Progenitor cell of endocrine pancreas (in vitro differentiated cells): ENCODE measurements around the gene NRIP1. TPM values are rescaled to one million over a fixed set of nuclear protein-coding genes. Genes with fewer than 3 reads are reported as not detected.

Experiments used
- DNase-seq: peaks from one replicate; pipeline ENCODE4 v3.0.0; 2021; ENCODE audit warnings: low spot score; ENCODE audit not compliant: unreplicated experiment
- H3K27ac Mint-ChIP-seq: 2 replicates; pipeline ENCODE4 v1.8.0; 2021; ENCODE audit warnings: mild to moderate bottlenecking, moderate library complexity, mixed read lengths
- H3K27me3 Mint-ChIP-seq: 2 replicates; pipeline ENCODE4 v1.8.0; 2021; ENCODE audit warnings: mixed read lengths
- H3K36me3 Mint-ChIP-seq: 2 replicates; pipeline ENCODE4 v1.8.0; 2022; ENCODE audit warnings: mixed read lengths; ENCODE audit not compliant: insufficient read depth
- H3K4me1 Mint-ChIP-seq: 2 replicates; pipeline ENCODE4 v1.8.0; 2021; ENCODE audit warnings: low read depth, mixed read lengths
- H3K4me3 Mint-ChIP-seq: 2 replicates; pipeline ENCODE4 v1.8.0; 2021; ENCODE audit warnings: low read depth, mild to moderate bottlenecking, moderate library complexity, mixed read lengths
- H3K9me3 Mint-ChIP-seq: 2 replicates; pipeline ENCODE4 v1.8.0; 2021; ENCODE audit warnings: low read depth, mixed read lengths
- total RNA-seq: library from RNA; stranded (reverse); gene quantifications from 2 replicates; pipeline ENCODE4 v1.2.1, GENCODE V29; 2021
- TF ChIP-seq, protein P1 (sequence below): fragments of 200-600 bp; sonication (generic); IDR thresholded peaks from one replicate; pipeline ENCODE4 v1.5.0; 2021; ENCODE audit warnings: antibody characterized with exemption, mild to moderate bottlenecking; ENCODE audit not compliant: unreplicated experiment

Gene NRIP1
- total RNA-seq, 1 donor from 2014 or later: 69.4 TPM

DNA sequence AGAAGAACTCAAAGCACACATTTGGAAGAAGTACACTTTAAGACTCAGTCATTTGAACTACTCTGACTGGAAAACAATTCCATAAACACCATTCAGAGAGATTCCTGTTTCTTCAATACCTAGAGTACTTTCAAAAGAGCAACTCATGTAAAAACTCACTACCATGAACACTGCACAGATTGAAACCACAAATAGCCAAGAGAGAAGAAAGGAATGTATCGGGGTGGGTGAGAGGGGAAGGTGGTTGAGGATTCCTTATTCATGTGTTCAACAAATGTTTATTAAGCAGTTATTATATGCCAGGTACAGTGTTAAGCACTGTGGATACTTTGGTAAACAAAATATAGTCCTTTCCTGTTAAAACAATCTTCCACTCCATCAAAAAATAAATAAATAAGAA, 64.7 kb downstream of the NRIP1 start:
- H3K27me3 Mint-ChIP-seq: no peaks in the 10 kb centered on the region
- peaks cover 46% of the 10 kb centered on the region for H3K4me1 Mint-ChIP-seq
- peaks cover 4% of the 10 kb centered on the region for H3K9me3 Mint-ChIP-seq
- no peak for DNase-seq
- H3K27ac Mint-ChIP-seq: peak overlapping the region; percentile 58
- TF ChIP-seq, protein P1, sequence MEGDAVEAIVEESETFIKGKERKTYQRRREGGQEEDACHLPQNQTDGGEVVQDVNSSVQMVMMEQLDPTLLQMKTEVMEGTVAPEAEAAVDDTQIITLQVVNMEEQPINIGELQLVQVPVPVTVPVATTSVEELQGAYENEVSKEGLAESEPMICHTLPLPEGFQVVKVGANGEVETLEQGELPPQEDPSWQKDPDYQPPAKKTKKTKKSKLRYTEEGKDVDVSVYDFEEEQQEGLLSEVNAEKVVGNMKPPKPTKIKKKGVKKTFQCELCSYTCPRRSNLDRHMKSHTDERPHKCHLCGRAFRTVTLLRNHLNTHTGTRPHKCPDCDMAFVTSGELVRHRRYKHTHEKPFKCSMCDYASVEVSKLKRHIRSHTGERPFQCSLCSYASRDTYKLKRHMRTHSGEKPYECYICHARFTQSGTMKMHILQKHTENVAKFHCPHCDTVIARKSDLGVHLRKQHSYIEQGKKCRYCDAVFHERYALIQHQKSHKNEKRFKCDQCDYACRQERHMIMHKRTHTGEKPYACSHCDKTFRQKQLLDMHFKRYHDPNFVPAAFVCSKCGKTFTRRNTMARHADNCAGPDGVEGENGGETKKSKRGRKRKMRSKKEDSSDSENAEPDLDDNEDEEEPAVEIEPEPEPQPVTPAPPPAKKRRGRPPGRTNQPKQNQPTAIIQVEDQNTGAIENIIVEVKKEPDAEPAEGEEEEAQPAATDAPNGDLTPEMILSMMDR: no peak
- H3K36me3 Mint-ChIP-seq: peaks cover 8% of the 10 kb centered on the region
- H3K4me3 Mint-ChIP-seq: peak overlapping the region; percentile 9

DNA sequence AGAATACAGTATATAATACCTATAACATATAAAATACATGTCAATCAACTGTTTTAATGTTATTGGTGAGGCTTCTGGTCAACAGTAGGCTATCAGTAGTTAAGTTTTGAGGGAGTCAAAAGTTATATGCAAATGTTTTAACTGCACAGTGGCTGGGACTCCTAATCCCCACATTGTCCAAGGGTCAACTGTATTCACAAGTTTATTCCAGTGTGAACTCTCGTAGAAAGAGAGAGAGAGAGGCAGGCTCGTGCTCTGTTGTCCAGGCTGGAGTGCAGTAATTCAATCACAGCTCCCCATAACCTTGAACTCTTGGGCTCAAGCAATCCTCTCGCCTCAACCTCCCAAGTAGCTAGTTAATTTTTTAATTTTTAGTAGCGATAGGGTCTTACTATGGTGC, 66.0 kb downstream of the NRIP1 start:
- no peak overlapping the region for H3K4me3 Mint-ChIP-seq
- no peak for DNase-seq
- TF ChIP-seq, protein P1: no peak
- H3K36me3 Mint-ChIP-seq: peaks cover 10% of the 10 kb centered on the region
- H3K9me3 Mint-ChIP-seq: peaks cover 4% of the 10 kb centered on the region
- H3K27me3 Mint-ChIP-seq: no peaks in the 10 kb centered on the region
- no peak overlapping the region for H3K27ac Mint-ChIP-seq
- peaks cover 37% of the 10 kb centered on the region for H3K4me1 Mint-ChIP-seq

DNA sequence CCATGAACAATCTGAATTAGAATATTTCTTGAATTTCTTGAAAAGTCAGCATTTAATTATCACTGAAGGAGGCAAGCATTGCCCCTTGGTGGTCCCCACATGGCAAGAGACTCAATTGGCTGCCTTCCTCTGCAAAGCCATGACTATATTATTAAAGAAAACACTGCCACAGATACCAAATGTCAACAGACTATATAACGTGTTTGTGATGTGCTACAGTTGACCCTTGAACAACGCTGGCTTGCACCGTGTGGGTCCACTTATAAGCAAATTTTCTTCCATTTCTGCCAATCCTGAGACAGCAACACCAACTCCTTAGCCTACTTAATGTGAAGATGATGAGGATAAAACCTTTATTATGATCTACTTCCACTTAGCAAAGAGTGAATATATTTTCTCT, 66.5 kb downstream of the NRIP1 start:
- no peak for DNase-seq
- TF ChIP-seq, protein P1: no peak
- no peak overlapping the region for H3K27ac Mint-ChIP-seq
- no peak overlapping the region for H3K4me3 Mint-ChIP-seq
- no peaks in the 10 kb centered on the region for H3K27me3 Mint-ChIP-seq
- H3K36me3 Mint-ChIP-seq: peaks cover 10% of the 10 kb centered on the region
- H3K9me3 Mint-ChIP-seq: peaks cover 4% of the 10 kb centered on the region
- H3K4me1 Mint-ChIP-seq: peaks cover 32% of the 10 kb centered on the region

DNA sequence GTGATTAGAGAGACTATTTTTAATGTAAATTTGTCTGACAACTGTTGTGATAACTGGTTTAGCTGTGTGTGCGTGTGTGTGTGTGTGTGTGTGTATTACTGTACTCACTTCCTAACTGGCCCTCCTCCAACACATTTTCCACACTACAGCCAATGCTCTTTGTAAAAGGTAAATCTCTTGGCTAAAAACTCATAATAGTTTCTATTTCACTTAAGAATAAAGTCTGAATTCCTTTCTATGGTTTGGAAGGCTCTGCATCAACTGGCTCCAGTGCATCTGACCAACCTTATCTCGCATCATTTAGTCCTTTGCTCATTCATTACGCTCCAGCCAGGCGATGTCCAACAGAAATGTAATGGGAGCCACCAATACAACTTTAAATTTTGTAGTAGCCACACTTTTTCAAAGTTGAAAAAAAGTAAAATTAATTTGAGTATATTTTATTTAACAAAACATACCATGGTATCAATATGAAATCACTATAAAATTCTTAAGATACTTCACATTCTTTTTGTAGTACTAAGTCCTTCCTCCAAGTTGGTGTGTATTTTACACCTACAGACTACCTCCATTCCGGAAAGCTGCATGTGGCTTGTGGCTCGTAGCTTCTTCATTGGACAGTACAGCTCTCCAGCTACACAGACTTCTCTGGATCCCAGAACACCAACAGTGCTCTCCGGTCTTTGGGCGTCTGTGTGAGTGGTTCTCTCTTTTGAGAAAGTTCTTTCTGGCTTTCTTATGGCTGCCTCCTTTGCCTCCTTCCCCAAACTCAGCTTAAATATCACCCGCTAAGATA, 68.9 kb downstream of the NRIP1 start:
- peaks cover 27% of the 10 kb centered on the region for H3K36me3 Mint-ChIP-seq
- TF ChIP-seq, protein P1: no peak
- no peak overlapping the region for H3K4me3 Mint-ChIP-seq
- H3K4me1 Mint-ChIP-seq: peaks cover 20% of the 10 kb centered on the region
- H3K9me3 Mint-ChIP-seq: peaks cover 4% of the 10 kb centered on the region
- H3K27me3 Mint-ChIP-seq: no peaks in the 10 kb centered on the region
- no peak for DNase-seq
- H3K27ac Mint-ChIP-seq: peak overlapping the region; percentile 53

DNA sequence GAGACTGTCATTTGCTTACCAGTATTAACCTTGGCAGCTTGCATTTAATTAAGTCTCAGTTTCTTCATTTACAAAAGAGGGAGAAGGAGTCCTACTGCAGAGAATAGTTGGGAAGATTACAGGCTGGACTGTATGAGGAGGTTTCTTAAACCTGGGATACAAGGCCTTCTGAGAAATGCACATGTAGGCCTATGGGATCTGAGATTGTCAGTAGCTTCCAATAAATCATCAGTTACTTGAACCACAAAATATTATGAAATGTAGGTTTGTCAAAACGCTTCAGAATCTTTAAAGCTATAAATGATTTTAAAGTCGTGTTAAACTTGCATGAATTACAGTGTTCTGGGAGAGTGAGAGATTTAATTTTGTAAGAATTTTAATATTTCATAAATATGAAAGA, 69.6 kb downstream of the NRIP1 start:
- Mint-ChIP-seq H3K4me1 (peaks cover 19% of the 10 kb centered on the region), H3K9me3 (peaks cover 5% of the 10 kb centered on the region), H3K4me3 (no peak overlapping the region), H3K36me3 (peaks cover 31% of the 10 kb centered on the region), H3K27ac (no peak overlapping the region), H3K27me3 (no peaks in the 10 kb centered on the region)
- DNase-seq: no peak
- TF ChIP-seq, protein P1: no peak
